Right atrium auricular region (tissue), 2 donors: ENCODE results near the gene CAPRIN2. TPM values are rescaled to one million over a fixed set of nuclear protein-coding genes. Genes with fewer than 3 reads are reported as not detected.

Source experiments
- DNase-seq: peaks from one replicate; pipeline ENCODE4 v3.0.0-alpha.2; 2019; ENCODE audit warnings: low spot score
- H3K27ac ChIP-seq, 2 donors: fragments of 200-600 bp; sonication (generic); 1 replicate in 1 of 2; 2 replicates in 1 of 2; pipeline ENCODE4 v1.5.1; 2016 to 2019
- H3K27me3 ChIP-seq, 2 donors: fragments of 200-600 bp; sonication (generic); one replicate each; pipeline versions ENCODE4 v1.5.1 to v1.6.0; 2017 to 2019
- H3K36me3 ChIP-seq: fragments of 200-600 bp; sonication (generic); one replicate; pipeline ENCODE4 v1.5.1; 2016
- H3K4me1 ChIP-seq, 2 donors: fragments of 200-600 bp; sonication (generic); one replicate each; pipeline versions ENCODE4 v1.5.1 to v1.6.0; 2017 to 2019
- H3K4me3 ChIP-seq, 2 donors: fragments of 200-600 bp; sonication (generic); 1 replicate in 1 of 2; 2 replicates in 1 of 2; pipeline ENCODE4 v1.5.1; 2017 to 2019; ENCODE audit warnings: mild to moderate bottlenecking in 1 of 2, moderate library complexity in 1 of 2
- H3K9me3 ChIP-seq, 2 donors: fragments of 200-600 bp; sonication (generic); one replicate each; pipeline ENCODE4 v1.5.1; 2019
- total RNA-seq, 2 donors: library from RNA; depleted of rRNA; stranded (reverse); fragments of >200 nt; gene quantifications; one replicate each; pipeline ENCODE4 v1.1.0, GENCODE V29; 2016
- TF ChIP-seq, protein P1 (sequence below), 2 donors: fragments of 200-600 bp; sonication (generic); IDR thresholded peaks; one replicate each; pipeline ENCODE4 v1.5.1; 2019; ENCODE audit warnings: antibody characterized with exemption in 2 of 2

The CAPRIN2 gene
- total RNA-seq, 2 donors from 2014 or later, result 20.9 to 34.3 TPM

DNA sequence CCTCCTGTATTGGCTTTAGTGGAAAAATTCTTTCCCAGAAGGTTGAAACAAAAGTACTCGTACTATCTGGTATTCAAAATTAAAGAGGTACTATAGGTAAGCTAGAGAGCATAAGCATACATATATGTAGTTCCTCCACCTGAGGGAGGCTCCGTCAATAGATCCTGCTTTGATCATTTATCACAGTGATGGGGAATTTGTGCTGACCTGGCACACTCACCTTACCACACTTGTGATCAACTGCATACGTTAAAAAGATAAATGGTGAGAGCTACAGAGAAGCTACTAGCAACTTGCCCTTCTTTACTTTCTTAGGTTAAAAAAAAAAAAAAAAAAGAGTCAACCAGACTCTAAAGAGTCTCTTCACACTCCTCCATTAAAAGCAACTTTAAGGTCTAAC, 2.5 kb downstream of the CAPRIN2 start:
- no peaks in the 10 kb centered on the region for H3K9me3 ChIP-seq
- TF ChIP-seq, protein P1, sequence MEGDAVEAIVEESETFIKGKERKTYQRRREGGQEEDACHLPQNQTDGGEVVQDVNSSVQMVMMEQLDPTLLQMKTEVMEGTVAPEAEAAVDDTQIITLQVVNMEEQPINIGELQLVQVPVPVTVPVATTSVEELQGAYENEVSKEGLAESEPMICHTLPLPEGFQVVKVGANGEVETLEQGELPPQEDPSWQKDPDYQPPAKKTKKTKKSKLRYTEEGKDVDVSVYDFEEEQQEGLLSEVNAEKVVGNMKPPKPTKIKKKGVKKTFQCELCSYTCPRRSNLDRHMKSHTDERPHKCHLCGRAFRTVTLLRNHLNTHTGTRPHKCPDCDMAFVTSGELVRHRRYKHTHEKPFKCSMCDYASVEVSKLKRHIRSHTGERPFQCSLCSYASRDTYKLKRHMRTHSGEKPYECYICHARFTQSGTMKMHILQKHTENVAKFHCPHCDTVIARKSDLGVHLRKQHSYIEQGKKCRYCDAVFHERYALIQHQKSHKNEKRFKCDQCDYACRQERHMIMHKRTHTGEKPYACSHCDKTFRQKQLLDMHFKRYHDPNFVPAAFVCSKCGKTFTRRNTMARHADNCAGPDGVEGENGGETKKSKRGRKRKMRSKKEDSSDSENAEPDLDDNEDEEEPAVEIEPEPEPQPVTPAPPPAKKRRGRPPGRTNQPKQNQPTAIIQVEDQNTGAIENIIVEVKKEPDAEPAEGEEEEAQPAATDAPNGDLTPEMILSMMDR (IDR thresholded peaks at IDR 0.05), result no peak
- H3K4me1 ChIP-seq, result peaks cover 0 to 9% of the 10 kb centered on the region in 2 donors
- H3K27me3 ChIP-seq, result no peaks in the 10 kb centered on the region
- no peak overlapping the region for H3K4me3 ChIP-seq
- no peak for DNase-seq
- no peak overlapping the region for H3K27ac ChIP-seq
- no peaks in the 10 kb centered on the region for H3K36me3 ChIP-seq

GRCh38 chr12:30748147-30748546, 6.6 kb downstream of the CAPRIN2 start:
- DNase-seq, result no peak
- Histone ChIP-seq H3K36me3 (no peaks in the 10 kb centered on the region), H3K9me3 (no peaks in the 10 kb centered on the region), H3K27ac (no peak overlapping the region), H3K4me1 (no peaks in the 10 kb centered on the region), H3K4me3 (no peak overlapping the region), H3K27me3 (no peaks in the 10 kb centered on the region)
- TF ChIP-seq, protein P1 (IDR thresholded peaks at IDR 0.05), result no peak

GRCh38 chr12:30746190-30746589, 8.6 kb downstream of the CAPRIN2 start:
- no peak overlapping the region for H3K4me3 ChIP-seq
- H3K36me3 ChIP-seq, result no peaks in the 10 kb centered on the region
- no peak for DNase-seq
- H3K27me3 ChIP-seq, result no peaks in the 10 kb centered on the region
- no peaks in the 10 kb centered on the region for H3K9me3 ChIP-seq
- no peaks in the 10 kb centered on the region for H3K4me1 ChIP-seq
- H3K27ac ChIP-seq, result no peak overlapping the region
- TF ChIP-seq, protein P1 (IDR thresholded peaks at IDR 0.05), result no peak

DNA sequence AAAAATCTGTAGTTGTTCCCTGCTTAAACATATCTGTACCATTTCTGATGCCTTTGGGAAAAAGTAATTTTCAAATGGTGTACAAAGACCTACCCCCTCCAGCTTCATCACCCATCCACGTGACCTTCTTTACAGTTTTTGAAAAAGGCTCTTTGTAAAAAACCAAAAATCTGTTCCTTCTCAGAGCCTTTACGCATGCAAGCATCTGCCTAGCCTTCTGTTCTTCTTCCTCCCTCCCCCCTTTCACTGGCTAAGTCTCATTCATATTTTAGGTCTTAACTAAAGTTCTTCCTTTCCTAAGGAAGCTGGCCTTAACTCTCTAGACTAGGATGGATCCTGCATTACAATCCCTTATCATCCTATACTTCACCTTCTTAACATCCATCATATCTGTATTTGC, 10.4 kb downstream of the CAPRIN2 start:
- no peaks in the 10 kb centered on the region for H3K36me3 ChIP-seq
- H3K27ac ChIP-seq, result no peak overlapping the region
- DNase-seq, result no peak
- H3K4me1 ChIP-seq, result no peaks in the 10 kb centered on the region
- TF ChIP-seq, protein P1 (IDR thresholded peaks at IDR 0.05), result no peak
- H3K9me3 ChIP-seq, result no peaks in the 10 kb centered on the region
- no peaks in the 10 kb centered on the region for H3K27me3 ChIP-seq
- H3K4me3 ChIP-seq, result no peak overlapping the region

GRCh38 chr12:30740274-30740673, 14.5 kb downstream of the CAPRIN2 start:
- Histone ChIP-seq H3K27ac (no peak overlapping the region), H3K4me3 (no peak overlapping the region), H3K9me3 (no peaks in the 10 kb centered on the region), H3K27me3 (no peaks in the 10 kb centered on the region), H3K36me3 (no peaks in the 10 kb centered on the region), H3K4me1 (no peaks in the 10 kb centered on the region)
- no peak for DNase-seq
- TF ChIP-seq, protein P1 (IDR thresholded peaks at IDR 0.05), result no peak

GRCh38 chr12:30739020-30739419, 15.7 kb downstream of the CAPRIN2 start:
- no peaks in the 10 kb centered on the region for H3K36me3 ChIP-seq
- no peak overlapping the region for H3K27ac ChIP-seq
- H3K4me1 ChIP-seq, result no peaks in the 10 kb centered on the region
- DNase-seq, result no peak
- no peaks in the 10 kb centered on the region for H3K9me3 ChIP-seq
- no peak overlapping the region for H3K4me3 ChIP-seq
- H3K27me3 ChIP-seq, result no peaks in the 10 kb centered on the region
- TF ChIP-seq, protein P1 (IDR thresholded peaks at IDR 0.05), result no peak
